ENCODE results near the gene EFEMP1. TPM values are rescaled to one million over a fixed set of nuclear protein-coding genes. Genes with fewer than 3 reads are reported as not detected.

EFEMP1 gene
- total RNA-seq, 1 experiment from 2014 or later: 0.34 TPM

DNA sequence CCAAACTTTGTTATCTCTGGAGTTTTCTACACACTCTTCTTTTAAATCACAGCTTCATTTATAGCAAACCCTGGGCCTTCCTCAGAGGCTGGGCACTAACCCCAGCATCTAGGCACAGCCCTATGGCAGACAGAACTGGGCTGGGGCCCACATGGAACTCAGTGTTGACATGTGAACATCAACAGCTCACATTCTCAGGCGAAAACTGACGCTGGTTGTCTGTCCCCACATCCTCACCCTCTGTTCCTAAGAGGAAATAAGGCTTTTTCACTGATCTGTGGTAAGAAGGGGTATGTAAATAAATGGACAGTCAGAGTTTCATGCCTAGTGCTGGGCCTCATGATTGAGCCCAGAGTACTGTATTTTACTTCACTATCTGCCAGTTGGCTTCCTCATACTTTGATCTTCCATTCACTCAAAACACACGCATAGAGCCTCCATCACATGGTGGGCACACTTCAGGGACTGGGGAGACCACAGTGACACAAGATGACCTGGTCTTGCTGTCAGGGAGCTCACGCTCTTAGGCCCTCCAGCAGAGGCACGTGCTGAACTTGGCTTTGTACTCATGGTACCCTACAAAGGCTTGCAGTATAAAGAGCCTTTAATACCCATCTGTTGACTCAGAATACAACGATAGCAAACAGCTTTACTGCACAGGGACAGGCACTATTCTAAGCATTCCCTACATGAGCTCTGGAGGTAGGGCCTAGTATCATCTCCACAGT is 43.0 kb downstream of the EFEMP1 start:
- Histone ChIP-seq H3K9me2 (ENCODE audit: insufficient read depth) (no peaks in the 10 kb centered on the region), H3K36me3 (ENCODE audit: control insufficient read depth in 1 of 2, insufficient read depth in 2 of 2, low read length in 2 of 2) (no peaks in the 10 kb centered on the region), H3K4me1 (ENCODE audit: control insufficient read depth in 1 of 2, insufficient read depth in 2 of 2, low read length in 2 of 2) (peaks cover 0 to 4% of the 10 kb centered on the region in 2 experiments; a peak in 2 of 4 replicates), H3K79me2 (ENCODE audit: insufficient read depth, low read length) (no peaks in the 10 kb centered on the region), H4K20me1 (ENCODE audit: insufficient read depth) (no peaks in the 10 kb centered on the region), H3K27ac (ENCODE audit: low read depth, low read length) (no peak overlapping the region), H3K4me3 (replicated peaks in 1 of 2; ENCODE audit: low read depth in 1 of 2, low read length in 2 of 2) (no peak overlapping the region), H3K4me2 (ENCODE audit: low read length) (no peak overlapping the region), H3K27me3 (ENCODE audit: insufficient read depth, low read length) (no peaks in the 10 kb centered on the region), H3K9ac (ENCODE audit: low read length) (no peak overlapping the region), H2AFZ (ENCODE audit: low read depth, low read length, poor library complexity, severe bottlenecking) (no peak overlapping the region), H3K9me3 (ENCODE audit: control insufficient read depth in 1 of 2, insufficient read depth in 1 of 2, low read depth in 1 of 2, low read length in 2 of 2) (no peaks in the 10 kb centered on the region)
- DNase-seq (ENCODE audit: low read depth, low spot score) (no peak), ATAC-seq (no peak)
- TF ChIP-seq YY1 (IDR thresholded peaks at IDR 0.05; ENCODE audit: extremely low read depth, insufficient replicate concordance, low read depth, low read length): no peak
- TF ChIP-seq EZH2 (IDR thresholded peaks at IDR 0.05): no peak
- TF ChIP-seq, protein P1, sequence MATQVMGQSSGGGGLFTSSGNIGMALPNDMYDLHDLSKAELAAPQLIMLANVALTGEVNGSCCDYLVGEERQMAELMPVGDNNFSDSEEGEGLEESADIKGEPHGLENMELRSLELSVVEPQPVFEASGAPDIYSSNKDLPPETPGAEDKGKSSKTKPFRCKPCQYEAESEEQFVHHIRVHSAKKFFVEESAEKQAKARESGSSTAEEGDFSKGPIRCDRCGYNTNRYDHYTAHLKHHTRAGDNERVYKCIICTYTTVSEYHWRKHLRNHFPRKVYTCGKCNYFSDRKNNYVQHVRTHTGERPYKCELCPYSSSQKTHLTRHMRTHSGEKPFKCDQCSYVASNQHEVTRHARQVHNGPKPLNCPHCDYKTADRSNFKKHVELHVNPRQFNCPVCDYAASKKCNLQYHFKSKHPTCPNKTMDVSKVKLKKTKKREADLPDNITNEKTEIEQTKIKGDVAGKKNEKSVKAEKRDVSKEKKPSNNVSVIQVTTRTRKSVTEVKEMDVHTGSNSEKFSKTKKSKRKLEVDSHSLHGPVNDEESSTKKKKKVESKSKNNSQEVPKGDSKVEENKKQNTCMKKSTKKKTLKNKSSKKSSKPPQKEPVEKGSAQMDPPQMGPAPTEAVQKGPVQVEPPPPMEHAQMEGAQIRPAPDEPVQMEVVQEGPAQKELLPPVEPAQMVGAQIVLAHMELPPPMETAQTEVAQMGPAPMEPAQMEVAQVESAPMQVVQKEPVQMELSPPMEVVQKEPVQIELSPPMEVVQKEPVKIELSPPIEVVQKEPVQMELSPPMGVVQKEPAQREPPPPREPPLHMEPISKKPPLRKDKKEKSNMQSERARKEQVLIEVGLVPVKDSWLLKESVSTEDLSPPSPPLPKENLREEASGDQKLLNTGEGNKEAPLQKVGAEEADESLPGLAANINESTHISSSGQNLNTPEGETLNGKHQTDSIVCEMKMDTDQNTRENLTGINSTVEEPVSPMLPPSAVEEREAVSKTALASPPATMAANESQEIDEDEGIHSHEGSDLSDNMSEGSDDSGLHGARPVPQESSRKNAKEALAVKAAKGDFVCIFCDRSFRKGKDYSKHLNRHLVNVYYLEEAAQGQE (IDR thresholded peaks at IDR 0.05; ENCODE audit: low read depth): no peak
- TF ChIP-seq ZFX (IDR thresholded peaks at IDR 0.05): no peak
- TF ChIP-seq POLR2AphosphoS5 (IDR thresholded peaks at IDR 0.05; ENCODE audit: low read depth, low read length): no peak
- no peak for TF ChIP-seq SP1 (IDR thresholded peaks at IDR 0.05; ENCODE audit: low read depth)
- no peak for TF ChIP-seq EGR1 (IDR thresholded peaks at IDR 0.05; ENCODE audit: low read depth)
- TF ChIP-seq POLR2A (IDR thresholded peaks at IDR 0.05; ENCODE audit: borderline replicate concordance, extremely low read depth, insufficient read depth, insufficient read length): no peak
- TF ChIP-seq, protein P2, sequence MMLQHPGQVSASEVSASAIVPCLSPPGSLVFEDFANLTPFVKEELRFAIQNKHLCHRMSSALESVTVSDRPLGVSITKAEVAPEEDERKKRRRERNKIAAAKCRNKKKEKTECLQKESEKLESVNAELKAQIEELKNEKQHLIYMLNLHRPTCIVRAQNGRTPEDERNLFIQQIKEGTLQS (IDR thresholded peaks at IDR 0.05): no peak
- TF ChIP-seq, protein P3, sequence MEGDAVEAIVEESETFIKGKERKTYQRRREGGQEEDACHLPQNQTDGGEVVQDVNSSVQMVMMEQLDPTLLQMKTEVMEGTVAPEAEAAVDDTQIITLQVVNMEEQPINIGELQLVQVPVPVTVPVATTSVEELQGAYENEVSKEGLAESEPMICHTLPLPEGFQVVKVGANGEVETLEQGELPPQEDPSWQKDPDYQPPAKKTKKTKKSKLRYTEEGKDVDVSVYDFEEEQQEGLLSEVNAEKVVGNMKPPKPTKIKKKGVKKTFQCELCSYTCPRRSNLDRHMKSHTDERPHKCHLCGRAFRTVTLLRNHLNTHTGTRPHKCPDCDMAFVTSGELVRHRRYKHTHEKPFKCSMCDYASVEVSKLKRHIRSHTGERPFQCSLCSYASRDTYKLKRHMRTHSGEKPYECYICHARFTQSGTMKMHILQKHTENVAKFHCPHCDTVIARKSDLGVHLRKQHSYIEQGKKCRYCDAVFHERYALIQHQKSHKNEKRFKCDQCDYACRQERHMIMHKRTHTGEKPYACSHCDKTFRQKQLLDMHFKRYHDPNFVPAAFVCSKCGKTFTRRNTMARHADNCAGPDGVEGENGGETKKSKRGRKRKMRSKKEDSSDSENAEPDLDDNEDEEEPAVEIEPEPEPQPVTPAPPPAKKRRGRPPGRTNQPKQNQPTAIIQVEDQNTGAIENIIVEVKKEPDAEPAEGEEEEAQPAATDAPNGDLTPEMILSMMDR (IDR thresholded peaks at IDR 0.05 in 2 of 3, conservative IDR thresholded peaks at IDR 0.05 in 1 of 3; ENCODE audit: borderline replicate concordance in 1 of 3, insufficient read depth in 1 of 3, low read depth in 2 of 3, low read length in 2 of 3): no peak
- TF ChIP-seq, protein P4, sequence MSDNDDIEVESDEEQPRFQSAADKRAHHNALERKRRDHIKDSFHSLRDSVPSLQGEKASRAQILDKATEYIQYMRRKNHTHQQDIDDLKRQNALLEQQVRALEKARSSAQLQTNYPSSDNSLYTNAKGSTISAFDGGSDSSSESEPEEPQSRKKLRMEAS (IDR thresholded peaks at IDR 0.05): no peak
- no peak for TF ChIP-seq CEBPB (IDR thresholded peaks at IDR 0.05; ENCODE audit: low read depth)
- POLR2A ChIA-PET: no interaction called here
- intact Hi-C loops (cut with micrococcal nuclease): no loop called here
- CTCF ChIA-PET: no interaction called here
- RAD21 ChIA-PET (ENCODE audit: low non-redundant PET in 1 of 2, low total read pairs in 2 of 2, uncharacterized antibody in 2 of 2, unreplicated experiment in 2 of 2): no interaction called here
- no TSS peak for BruUV-seq (replicated peaks)
